HepG2 (cell line): ENCODE measurements around the gene SYMPK. TPM values are rescaled to one million over a fixed set of nuclear protein-coding genes. Genes with fewer than 3 reads are reported as not detected.

Experiments
- ATRX ChIP-seq: sonication (generic); formaldehyde crosslinking; IDR thresholded peaks from 2 replicates; pipeline ENCODE4 v1.4.0; 2020; ENCODE audit warnings: missing genetic modification reagents, borderline replicate concordance
- CBX1 ChIP-seq: IDR thresholded peaks from one replicate; pipeline ENCODE4 v1.6.1; 2016; ENCODE audit warnings: antibody characterized with exemption, low read depth
- HCFC1 ChIP-seq: fragments of 150-350 bp; IDR thresholded peaks from 2 replicates; pipeline ENCODE4 v1.6.1; 2014; ENCODE audit warnings: low read depth, low read length
- MTA1 ChIP-seq: sonication (generic); formaldehyde crosslinking; IDR thresholded peaks from 2 replicates; pipeline ENCODE4 v1.4.0; 2020; ENCODE audit warnings: missing genetic modification reagents, mild to moderate bottlenecking, borderline replicate concordance
- MYC ChIP-seq: sonication (generic); formaldehyde crosslinking; IDR thresholded peaks from 2 replicates; pipeline ENCODE4 v1.9.0; 2021; ENCODE audit warnings: missing genetic modification reagents, borderline replicate concordance
- NBN ChIP-seq: fragments of 450-650 bp; conservative IDR thresholded peaks from 2 replicates; pipeline ENCODE4 v1.6.1; 2017
- PAF1 ChIP-seq: IDR thresholded peaks from 2 replicates; pipeline ENCODE4 v1.6.1; 2016; ENCODE audit warnings: missing genetic modification reagents, missing compliant biosample characterization
- RARA ChIP-seq: IDR thresholded peaks from 2 replicates; pipeline ENCODE4 v1.6.1; 2016; ENCODE audit warnings: missing genetic modification reagents, missing compliant biosample characterization
- RORA ChIP-seq: sonication (generic); formaldehyde crosslinking; IDR thresholded peaks from 2 replicates; pipeline ENCODE4 v1.5.0; 2020; ENCODE audit warnings: mild to moderate bottlenecking, missing genetic modification reagents, moderate library complexity
- SSRP1 ChIP-seq: IDR thresholded peaks from 2 replicates; pipeline ENCODE4 v1.6.1; 2016; ENCODE audit warnings: control low read depth
- ZBTB7A ChIP-seq: sonication (generic); formaldehyde crosslinking; IDR thresholded peaks from 2 replicates; pipeline ENCODE4 v1.8.0; 2022; ENCODE audit warnings: mild to moderate bottlenecking, missing genetic modification reagents
- ZKSCAN5 ChIP-seq: sonication (generic); formaldehyde crosslinking; IDR thresholded peaks from 2 replicates; pipeline ENCODE4 v1.5.1; 2020; ENCODE audit warnings: mild to moderate bottlenecking, missing genetic modification reagents
- ZNF333 ChIP-seq: sonication (generic); formaldehyde crosslinking; IDR thresholded peaks from 2 replicates; pipeline ENCODE4 v1.4.0; 2020; ENCODE audit warnings: mild to moderate bottlenecking, missing genetic modification reagents, borderline replicate concordance
- ZNF619 ChIP-seq: sonication (generic); formaldehyde crosslinking; IDR thresholded peaks from 2 replicates; pipeline ENCODE4 v1.4.0; 2020; ENCODE audit warnings: mild to moderate bottlenecking, missing genetic modification reagents
- ZNF773 ChIP-seq: sonication (generic); formaldehyde crosslinking; IDR thresholded peaks from 2 replicates; pipeline ENCODE4 v1.4.0; 2020; ENCODE audit warnings: missing genetic modification reagents, borderline replicate concordance
- polyA plus RNA-seq, 8 experiments: library from polyadenylated mRNA; depleted of rRNA in 3 of 8; stranded (reverse) in 7 of 8; unstranded in 1 of 8; fragments of >200 nt; fragmentation: Illumina TruSeq in 4 of 8; extraction: Trizol in 4 of 8; gene quantifications; 2 replicates each; pipeline versions ENCODE4 v1.2.1 to v1.2.3, GENCODE V29; 2011 to 2016; ENCODE audit warnings: low read depth in 4 of 8, missing spikeins in 1 of 8, mixed read lengths in 1 of 8; ENCODE audit not compliant: insufficient read depth in 1 of 8
- total RNA-seq, 5 experiments: library from RNA; depleted of rRNA; stranded (reverse); fragments of >200 nt; fragmentation: Illumina TruSeq; extraction: Trizol; gene quantifications; 2 replicates each; pipeline ENCODE4 v1.2.3, GENCODE V29; 2016; ENCODE audit warnings: low read depth in 1 of 5
- TF ChIP-seq, protein P1 (sequence below): sonication (generic); formaldehyde crosslinking; IDR thresholded peaks from 2 replicates; pipeline ENCODE4 v1.5.0; 2020; ENCODE audit warnings: missing genetic modification reagents
- TF ChIP-seq, protein P2 (sequence below): sonication (generic); formaldehyde crosslinking; conservative IDR thresholded peaks from 2 replicates; pipeline ENCODE4 v1.8.0; 2022; ENCODE audit warnings: missing genetic modification reagents
- TF ChIP-seq, protein P3 (sequence below): sonication (generic); formaldehyde crosslinking; IDR thresholded peaks from 2 replicates; pipeline ENCODE4 v1.5.0; 2020; ENCODE audit warnings: mild to moderate bottlenecking, missing genetic modification reagents, moderate library complexity
- TF ChIP-seq, protein P4 (sequence below): sonication (generic); formaldehyde crosslinking; conservative IDR thresholded peaks from 2 replicates; pipeline ENCODE4 v1.4.0; 2020; ENCODE audit warnings: missing genetic modification reagents

SYMPK gene
- total and polyA plus RNA-seq, 2 of the 13 experiments (the other 11 are each of a cell fraction or from before 2014, with no cell fraction given), result 21.9 to 55.7 TPM

DNA sequence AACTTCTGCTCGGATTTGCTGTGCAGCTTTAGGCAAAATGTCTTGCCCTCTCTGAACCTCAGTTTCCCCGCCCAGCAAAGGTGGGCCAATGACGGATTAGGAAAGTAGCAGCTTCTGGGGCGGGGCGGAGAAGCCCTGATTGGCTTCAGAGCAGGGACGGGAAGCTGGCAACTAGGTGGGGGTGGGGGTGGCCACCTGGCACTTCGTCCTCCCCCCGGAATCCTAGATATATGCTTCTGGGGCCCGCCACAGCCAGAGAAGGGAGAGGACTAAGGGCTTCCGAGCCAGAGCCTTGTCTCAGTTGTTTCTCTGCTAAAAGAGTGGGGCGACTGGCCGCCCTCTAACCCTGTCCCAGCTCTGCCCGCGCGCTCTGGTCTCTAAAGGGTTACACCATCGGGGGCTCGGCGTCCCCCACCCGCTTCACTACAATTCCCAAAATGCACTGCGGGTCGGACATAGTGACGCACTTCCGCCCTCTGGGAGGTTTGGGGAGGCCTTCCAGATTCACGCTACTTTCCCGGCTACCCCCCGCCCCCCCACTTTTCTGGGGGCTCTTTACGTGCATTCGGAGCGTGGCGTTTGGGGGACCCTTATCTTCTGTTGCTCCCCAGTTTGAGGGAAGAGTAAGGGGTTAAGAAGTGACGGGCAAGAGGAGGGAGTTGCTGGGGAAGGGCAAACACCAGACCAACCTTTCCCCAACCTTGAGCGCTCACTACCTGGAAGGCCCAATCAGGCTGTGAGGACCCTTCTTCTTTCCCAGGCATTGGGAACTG lies 23.7 kb upstream of the SYMPK start (continued):
- peak; percentile 90 for TF ChIP-seq HCFC1
- no peak for TF ChIP-seq CBX1
- TF ChIP-seq ZNF333 (CRISPR knock-in tag), result no peak
- TF ChIP-seq ZNF773 (CRISPR knock-in tag), result no peak
- no peak; the same call in 1 of the 2 replicates for TF ChIP-seq MTA1 (CRISPR knock-in tag)
- no peak for TF ChIP-seq ZBTB7A (CRISPR knock-in tag)
- peak; percentile 47; the same call in 1 of the 2 replicates for TF ChIP-seq MYC
- no peak for TF ChIP-seq RARA (CRISPR knock-in tag)
- no peak for TF ChIP-seq SSRP1 (CRISPR knock-in tag)
- no peak for TF ChIP-seq ATRX
- no peak for TF ChIP-seq NBN
- 0 out of 2 replicates have a peak, but pooled peaks have one; percentile 76 for TF ChIP-seq PAF1
- TF ChIP-seq, protein P1, sequence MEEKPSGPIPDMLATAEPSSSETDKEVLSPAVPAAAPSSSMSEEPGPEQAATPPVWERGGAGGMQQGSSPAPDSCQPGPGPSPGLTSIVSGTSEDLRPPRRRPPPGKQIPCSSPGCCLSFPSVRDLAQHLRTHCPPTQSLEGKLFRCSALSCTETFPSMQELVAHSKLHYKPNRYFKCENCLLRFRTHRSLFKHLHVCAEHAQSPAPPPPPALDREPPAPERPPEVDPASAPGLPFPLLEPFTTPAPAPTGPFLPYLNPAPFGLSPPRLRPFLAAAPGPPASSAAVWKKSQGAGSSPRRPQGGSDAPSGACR (CRISPR knock-in tag), result peak; percentile 25; the same call in 1 of the 2 replicates
- TF ChIP-seq, protein P2, sequence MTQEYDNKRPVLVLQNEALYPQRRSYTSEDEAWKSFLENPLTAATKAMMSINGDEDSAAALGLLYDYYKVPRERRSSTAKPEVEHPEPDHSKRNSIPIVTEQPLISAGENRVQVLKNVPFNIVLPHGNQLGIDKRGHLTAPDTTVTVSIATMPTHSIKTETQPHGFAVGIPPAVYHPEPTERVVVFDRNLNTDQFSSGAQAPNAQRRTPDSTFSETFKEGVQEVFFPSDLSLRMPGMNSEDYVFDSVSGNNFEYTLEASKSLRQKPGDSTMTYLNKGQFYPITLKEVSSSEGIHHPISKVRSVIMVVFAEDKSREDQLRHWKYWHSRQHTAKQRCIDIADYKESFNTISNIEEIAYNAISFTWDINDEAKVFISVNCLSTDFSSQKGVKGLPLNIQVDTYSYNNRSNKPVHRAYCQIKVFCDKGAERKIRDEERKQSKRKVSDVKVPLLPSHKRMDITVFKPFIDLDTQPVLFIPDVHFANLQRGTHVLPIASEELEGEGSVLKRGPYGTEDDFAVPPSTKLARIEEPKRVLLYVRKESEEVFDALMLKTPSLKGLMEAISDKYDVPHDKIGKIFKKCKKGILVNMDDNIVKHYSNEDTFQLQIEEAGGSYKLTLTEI (CRISPR knock-in tag), result no peak
- TF ChIP-seq, protein P3, sequence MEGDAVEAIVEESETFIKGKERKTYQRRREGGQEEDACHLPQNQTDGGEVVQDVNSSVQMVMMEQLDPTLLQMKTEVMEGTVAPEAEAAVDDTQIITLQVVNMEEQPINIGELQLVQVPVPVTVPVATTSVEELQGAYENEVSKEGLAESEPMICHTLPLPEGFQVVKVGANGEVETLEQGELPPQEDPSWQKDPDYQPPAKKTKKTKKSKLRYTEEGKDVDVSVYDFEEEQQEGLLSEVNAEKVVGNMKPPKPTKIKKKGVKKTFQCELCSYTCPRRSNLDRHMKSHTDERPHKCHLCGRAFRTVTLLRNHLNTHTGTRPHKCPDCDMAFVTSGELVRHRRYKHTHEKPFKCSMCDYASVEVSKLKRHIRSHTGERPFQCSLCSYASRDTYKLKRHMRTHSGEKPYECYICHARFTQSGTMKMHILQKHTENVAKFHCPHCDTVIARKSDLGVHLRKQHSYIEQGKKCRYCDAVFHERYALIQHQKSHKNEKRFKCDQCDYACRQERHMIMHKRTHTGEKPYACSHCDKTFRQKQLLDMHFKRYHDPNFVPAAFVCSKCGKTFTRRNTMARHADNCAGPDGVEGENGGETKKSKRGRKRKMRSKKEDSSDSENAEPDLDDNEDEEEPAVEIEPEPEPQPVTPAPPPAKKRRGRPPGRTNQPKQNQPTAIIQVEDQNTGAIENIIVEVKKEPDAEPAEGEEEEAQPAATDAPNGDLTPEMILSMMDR (CRISPR knock-in tag), result no peak
- no peak for TF ChIP-seq RORA (CRISPR knock-in tag)
- TF ChIP-seq ZKSCAN5 (CRISPR knock-in tag), result no peak
- TF ChIP-seq, protein P4, sequence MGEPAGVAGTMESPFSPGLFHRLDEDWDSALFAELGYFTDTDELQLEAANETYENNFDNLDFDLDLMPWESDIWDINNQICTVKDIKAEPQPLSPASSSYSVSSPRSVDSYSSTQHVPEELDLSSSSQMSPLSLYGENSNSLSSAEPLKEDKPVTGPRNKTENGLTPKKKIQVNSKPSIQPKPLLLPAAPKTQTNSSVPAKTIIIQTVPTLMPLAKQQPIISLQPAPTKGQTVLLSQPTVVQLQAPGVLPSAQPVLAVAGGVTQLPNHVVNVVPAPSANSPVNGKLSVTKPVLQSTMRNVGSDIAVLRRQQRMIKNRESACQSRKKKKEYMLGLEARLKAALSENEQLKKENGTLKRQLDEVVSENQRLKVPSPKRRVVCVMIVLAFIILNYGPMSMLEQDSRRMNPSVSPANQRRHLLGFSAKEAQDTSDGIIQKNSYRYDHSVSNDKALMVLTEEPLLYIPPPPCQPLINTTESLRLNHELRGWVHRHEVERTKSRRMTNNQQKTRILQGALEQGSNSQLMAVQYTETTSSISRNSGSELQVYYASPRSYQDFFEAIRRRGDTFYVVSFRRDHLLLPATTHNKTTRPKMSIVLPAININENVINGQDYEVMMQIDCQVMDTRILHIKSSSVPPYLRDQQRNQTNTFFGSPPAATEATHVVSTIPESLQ (CRISPR knock-in tag), result no peak
- 0 out of 2 replicates have a peak, but pooled peaks have one; percentile 67 for TF ChIP-seq ZNF619 (CRISPR knock-in tag)
